Hematopoietic multipotent progenitor cell treated with erythropoietin and hydrocortisone succinate and interleukin-3 and kit ligand, for 15 days (in vitro differentiated cells): ENCODE results near the gene RICTOR.

Source experiments
- DNase-seq: peaks from one replicate; pipeline ENCODE4 v3.0.0-alpha.2; 2015; ENCODE audit warnings: low spot score

Gene RICTOR

GRCh38 chr5:39074017-39074814 is at the start of gene RICTOR:
Gene RICTOR (minus strand): TSS chr5:39074399. CDS start chr5:39074377, 22 bp downstream.
- peak; percentile 87 for DNase-seq

DNA sequence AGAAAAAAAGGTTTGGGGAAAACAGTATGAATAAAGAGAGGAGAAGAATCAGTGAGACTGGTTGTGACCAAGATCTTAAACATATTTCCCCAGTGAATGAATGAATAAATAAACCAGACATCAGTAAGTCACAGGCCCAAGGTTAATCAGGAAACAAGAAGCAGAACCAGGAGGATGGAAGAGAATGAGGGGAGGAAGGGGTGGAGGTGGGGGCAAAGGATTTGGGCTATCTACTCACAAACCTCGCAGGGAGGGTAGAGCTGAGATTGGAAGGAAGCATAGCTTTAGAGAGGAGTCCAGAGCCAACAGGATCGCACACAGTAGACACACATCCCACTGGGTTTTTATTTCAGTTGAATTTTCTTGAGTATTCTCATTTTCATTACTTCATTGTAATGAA is 47.7 kb upstream of the RICTOR start:
- DNase-seq, result no peak

DNA sequence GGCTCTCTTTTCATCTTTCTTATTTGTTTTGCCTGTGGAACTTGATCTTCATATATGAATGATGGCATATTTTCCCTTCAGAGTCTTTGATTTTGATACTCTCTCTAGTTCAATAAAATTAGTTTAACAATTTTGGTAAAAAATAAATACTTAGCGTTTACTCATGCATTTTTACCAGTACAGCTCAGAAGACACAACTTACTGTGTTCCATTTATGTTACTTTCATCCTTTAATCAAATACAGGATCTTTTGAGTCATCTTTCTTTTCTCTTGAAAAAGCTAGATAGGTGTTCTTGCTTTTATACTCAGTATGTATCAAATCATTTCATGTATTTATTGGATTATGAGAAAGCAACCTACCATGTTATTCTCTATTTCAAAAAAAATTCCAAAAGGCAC is 47.1 kb upstream of the RICTOR start:
- DNase-seq, result no peak

GRCh38 chr5:39120052-39120420 is 45.8 kb upstream of the RICTOR start:
- DNase-seq, result no peak

DNA sequence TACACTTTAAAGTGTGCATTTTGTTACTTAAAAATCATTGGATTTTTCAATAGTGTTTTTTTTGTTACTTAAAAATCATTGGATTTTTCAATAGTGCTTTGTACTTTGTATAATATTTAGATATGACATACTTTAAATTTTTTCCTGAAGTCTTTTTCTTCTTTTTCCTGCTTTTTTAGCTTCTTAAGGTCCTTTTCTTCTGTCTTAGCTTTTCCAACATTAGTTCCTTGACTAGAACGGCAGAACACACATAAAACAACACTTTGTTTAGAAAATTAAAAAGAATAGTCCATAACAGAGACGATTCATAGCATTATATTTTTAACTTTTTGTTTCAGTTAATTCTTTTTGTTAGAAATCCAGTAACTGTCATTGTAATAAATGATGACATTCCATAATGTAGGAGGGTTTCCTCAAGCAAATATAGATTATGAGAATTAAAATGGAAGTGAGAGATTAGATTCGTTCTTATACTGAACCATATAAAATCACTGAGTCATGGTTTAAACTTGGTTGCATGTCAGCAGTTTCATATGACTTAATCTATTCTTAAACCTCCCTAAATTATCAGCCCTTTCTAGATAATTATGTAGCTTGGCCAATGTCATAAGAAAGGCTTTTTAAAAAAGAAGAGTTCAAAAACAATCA is 45.3 kb upstream of the RICTOR start:
- peak; percentile 16 for DNase-seq

DNA sequence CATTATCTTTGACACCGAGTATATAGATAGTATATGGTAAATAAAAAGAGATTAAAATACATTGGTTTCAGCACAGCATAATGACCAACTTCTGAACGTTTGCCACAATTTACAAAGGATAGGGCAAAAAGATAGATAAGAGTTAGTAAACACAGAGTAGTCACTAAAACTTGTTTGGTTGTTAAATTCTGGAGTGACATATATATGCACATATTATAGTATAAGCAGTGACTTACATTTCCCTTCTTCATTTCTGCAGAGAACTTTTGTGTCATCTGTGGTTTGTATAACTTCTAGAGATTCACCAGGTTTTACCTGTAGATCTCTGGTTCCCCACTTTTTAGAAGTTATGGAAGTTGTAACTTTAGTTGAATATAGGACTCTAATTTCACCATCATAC is 44.4 kb upstream of the RICTOR start:
- DNase-seq, result no peak

GRCh38 chr5:39117401-39117800 is 43.2 kb upstream of the RICTOR start:
- peak; percentile 42 for DNase-seq

DNA sequence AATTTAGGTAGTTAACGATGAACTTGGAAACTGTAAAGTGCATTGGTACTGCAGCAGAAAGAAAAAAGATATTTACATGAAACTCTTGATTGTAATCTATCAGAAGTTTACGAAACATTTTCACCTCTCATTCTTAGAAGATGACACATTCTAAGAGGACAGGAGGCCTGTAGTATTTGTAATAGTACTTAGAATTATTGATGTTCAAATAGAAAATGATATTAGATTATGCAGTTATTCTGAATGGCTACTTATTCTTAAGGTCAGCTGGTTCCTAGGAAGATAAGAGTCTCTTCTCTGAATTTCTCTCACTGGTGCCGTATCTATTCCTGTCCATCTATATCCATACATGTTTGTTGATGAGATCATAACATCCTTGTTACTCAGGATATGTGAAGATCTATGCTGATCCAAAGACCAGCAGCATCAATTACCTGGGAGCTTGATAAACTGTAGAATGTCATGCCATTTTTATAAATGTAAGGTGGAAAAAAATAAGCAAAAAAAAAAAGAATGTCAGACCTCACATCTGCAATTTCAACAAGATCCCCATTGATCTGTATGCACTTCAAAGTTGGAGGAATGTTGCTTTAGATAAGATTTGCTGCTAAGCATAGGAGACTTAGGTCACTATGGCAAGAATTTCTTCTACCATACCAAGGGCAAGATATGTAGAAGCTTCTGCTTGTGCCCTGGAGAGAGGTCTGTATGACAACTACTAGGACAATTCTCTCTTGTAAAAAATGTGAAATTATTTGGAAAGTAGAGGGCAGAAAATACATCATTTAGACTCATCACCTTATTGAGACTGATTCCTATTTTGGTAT is 42.4 kb upstream of the RICTOR start:
- DNase-seq, result no peak

- DNase-seq, result no peak
These were observed 41.6 kb upstream of the RICTOR start for GRCh38 chr5:39115644-39116343.

DNA sequence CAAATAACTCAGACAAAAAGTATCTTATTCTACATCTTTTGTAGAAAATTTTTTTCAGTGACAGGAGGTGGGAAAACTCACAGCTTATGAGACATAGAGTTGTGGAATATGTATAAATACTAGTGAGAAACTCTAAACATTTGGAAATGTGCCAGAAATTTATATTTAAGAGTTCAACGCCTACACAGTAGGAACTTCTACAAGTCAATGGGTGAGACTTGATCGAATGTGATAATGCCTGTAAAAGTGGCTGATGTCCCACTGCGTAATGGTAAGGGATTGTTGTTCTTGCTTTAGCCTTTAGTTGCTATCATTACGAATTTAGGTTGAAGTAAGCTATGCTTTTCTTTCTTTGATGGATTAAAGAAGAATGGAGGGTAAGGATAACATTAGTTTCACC is 40.0 kb upstream of the RICTOR start:
- no peak for DNase-seq

GRCh38 chr5:39113354-39113953 is 39.3 kb upstream of the RICTOR start:
- DNase-seq, result no peak

GRCh38 chr5:39109606-39110005 is 35.4 kb upstream of the RICTOR start:
- DNase-seq, result no peak

GRCh38 chr5:39108987-39109386 is 34.8 kb upstream of the RICTOR start:
- no peak for DNase-seq

DNA sequence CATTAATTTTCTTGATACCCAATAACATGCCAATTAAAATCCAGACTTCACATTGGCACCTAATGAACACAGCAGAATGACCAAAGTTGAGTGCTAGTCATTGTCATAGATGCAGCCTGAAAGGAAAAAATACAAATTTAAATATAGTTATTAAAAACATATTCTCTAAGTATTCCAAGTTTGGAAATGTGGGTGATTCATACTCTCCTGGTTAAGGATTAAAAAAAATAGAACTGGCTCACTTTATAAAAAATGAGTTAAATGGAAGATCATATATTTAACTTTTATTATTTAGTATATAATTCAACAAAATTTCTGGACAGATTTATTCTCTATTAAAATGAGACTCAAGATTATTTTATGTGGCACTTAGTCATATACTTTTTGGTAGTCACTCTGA is 33.2 kb upstream of the RICTOR start:
- no peak for DNase-seq

DNA sequence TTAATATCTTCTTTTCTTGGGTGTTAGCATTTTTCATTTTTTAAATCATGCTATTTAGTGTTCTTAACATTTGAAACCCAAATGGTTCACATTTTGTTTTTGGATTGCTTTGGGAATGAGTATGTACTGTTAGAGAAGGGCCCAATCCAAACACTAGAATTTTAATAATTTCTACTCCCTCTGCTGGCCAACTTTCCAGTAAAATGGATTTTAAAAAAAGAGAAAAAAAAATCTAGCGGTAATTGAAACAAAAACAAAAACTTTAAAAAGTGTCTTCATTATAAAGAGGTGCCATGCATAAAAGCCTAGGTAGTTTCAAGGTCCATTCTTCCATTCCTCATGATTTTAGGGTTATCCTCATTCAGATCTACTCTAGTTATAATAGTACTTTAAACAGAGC is 32.1 kb upstream of the RICTOR start:
- DNase-seq, result no peak

DNA sequence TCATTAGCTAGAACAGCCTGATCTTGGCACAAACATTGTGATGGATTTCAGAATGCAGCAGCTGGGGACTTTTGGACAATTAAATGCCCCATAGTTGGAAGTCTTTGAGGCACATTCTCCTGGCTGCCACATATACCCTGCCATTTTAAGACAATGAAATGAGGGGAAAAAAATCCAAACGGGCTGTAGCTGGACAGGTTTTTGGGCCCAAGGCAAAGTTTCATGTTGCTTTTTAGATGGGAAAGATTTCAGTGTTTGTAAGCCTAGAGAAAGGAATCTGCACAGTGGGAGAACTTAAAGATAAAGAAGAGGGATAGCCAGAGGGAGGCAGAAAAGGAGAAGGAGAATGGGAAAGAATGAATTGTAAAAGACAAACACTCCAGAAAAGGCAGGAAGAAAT is 30.0 kb upstream of the RICTOR start:
- DNase-seq, result no peak

GRCh38 chr5:39102684-39103155 is 28.5 kb upstream of the RICTOR start:
- DNase-seq, result no peak

DNA sequence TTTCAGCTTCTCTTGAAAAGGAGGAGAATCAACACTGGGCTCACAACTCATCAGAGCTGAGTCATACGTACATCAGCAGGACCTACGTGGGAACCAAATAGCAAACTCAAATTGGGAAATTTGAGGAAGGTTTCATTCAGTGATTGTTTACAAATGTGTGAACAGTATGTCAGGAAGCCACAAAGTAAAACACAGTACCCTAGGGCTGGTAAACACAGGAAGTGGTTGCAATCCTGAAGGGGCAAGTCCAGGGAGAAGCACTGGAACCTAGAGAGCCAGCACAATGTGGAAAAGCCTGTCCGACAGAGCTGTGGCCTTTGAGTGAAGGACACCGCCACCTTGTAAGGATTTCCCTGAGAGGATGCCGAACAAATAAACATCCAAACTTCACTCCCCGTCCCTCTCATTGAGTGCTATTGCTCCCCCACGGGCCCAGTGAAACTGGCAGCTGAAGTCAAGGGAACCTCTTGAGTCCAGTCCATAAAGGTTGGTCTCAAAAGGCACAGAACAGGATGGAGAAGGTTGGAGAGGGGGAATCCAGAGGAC is 26.7 kb upstream of the RICTOR start:
- no peak for DNase-seq

DNA sequence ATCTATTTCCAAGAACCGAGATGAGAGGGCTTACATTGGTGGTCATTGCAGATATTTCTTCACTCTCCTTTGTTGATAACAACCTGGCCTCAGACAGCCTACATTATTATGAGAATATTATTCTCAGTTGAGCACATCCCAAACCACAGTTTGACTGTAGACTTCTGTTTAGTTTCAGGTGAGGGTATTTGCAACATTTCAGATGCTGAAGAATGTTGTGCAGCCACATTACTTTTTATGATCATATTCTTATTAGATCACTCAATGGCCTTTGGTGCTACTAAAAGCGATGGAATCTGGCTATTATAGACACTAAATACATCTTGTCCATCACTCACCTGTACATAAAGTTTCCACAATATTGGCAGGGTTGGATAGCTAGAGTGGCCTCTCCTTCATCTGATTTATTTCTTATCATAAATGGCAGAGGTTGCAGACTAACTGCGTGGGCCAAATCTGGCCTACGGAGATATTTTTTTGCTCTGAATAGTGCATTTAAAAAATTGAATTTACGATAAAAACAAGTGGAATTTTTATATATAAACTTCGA is 26.2 kb upstream of the RICTOR start:
- no peak for DNase-seq

GRCh38 chr5:39099831-39100230 is 25.6 kb upstream of the RICTOR start:
- no peak for DNase-seq

DNA sequence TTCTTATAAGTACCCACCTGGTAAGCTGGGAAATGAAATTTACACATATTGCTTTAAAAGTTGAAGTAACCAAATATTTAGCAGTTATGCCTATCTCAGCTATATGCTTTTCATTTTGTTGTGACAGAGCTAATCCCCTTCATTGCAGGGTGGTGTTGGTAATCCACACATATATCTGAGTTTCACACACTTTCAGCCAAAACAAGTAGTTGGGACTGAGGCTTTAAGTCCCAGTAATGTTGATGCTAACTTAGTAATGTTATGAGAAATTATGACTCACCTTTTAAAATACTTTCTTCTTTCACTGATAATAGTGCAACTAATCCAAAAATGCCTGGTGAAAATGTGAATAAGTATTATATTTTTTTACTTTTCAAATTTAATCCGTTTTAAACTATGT is 19.2 kb upstream of the RICTOR start:
- no peak for DNase-seq
